A549 (cell line): ENCODE data around the gene CPED1.

Experiments
- CEBPB ChIP-seq, 2 experiments: fragments of >200 bp in 1 of 2; sonication (Bioruptor Twin) in 1 of 2; formaldehyde crosslinking in 1 of 2; IDR thresholded peaks; 2 replicates each; pipeline ENCODE4 v1.6.1; 2012 to 2016
- CTCF ChIP-seq: fragments of >200 bp; sonication (Bioruptor Twin); formaldehyde crosslinking; IDR thresholded peaks from 3 replicates; pipeline ENCODE4 v1.5.1; 2016
- JUNB ChIP-seq: fragments of >200 bp; sonication (Bioruptor Twin); formaldehyde crosslinking; IDR thresholded peaks from 2 replicates; pipeline ENCODE4 v1.6.1; 2016
- KDM5A ChIP-seq: fragments of 200-600 bp; sonication (generic); IDR thresholded peaks from 2 replicates; pipeline ENCODE4 v1.6.1; 2016; ENCODE audit warnings: antibody characterized with exemption, mild to moderate bottlenecking
- MAFK ChIP-seq: fragments of 450-650 bp; IDR thresholded peaks from 2 replicates; pipeline ENCODE4 v1.6.1; 2014; ENCODE audit not compliant: partially characterized antibody
- MAX ChIP-seq: IDR thresholded peaks from 2 replicates; pipeline ENCODE4 v1.6.1; 2012
- PBX3 ChIP-seq: IDR thresholded peaks from 2 replicates; pipeline ENCODE4 v1.6.1; 2012
- POLR2A ChIP-seq: IDR thresholded peaks from 2 replicates; pipeline ENCODE4 v1.6.1; 2012; ENCODE audit warnings: mild to moderate bottlenecking, low read length
- RCOR1 ChIP-seq: fragments of 150-350 bp; IDR thresholded peaks from 2 replicates; pipeline ENCODE4 v1.6.1; 2014; ENCODE audit warnings: antibody characterized with exemption, low read length, low read depth
- REST ChIP-seq: fragments of 200-600 bp; sonication (generic); IDR thresholded peaks from 2 replicates; pipeline ENCODE4 v1.6.1; 2016; ENCODE audit warnings: antibody characterized with exemption, mild to moderate bottlenecking, moderate library complexity
- RFX5 ChIP-seq: fragments of 450-650 bp; IDR thresholded peaks from 2 replicates; pipeline ENCODE4 v1.7.1; 2014; ENCODE audit warnings: antibody characterized with exemption, mild to moderate bottlenecking, moderate library complexity
- SMC3 ChIP-seq: fragments of >200 bp; sonication (Bioruptor Twin); formaldehyde crosslinking; IDR thresholded peaks from 3 replicates; pipeline ENCODE4 v1.6.1; 2018; ENCODE audit warnings: inconsistent platforms
- SREBF2 ChIP-seq: fragments of 450-650 bp; IDR thresholded peaks from 2 replicates; pipeline ENCODE4 v1.6.1; 2014; ENCODE audit warnings: mild to moderate bottlenecking, moderate library complexity
- ZFP36 ChIP-seq: fragments of 450-650 bp; IDR thresholded peaks from 2 replicates; pipeline ENCODE4 v1.6.1; 2014; ENCODE audit warnings: borderline replicate concordance; ENCODE audit not compliant: partially characterized antibody

GRCh38 chr7:120991581-120991980, 3.1 kb downstream of the CPED1 start:
- TF ChIP-seq RCOR1 (no peak), CTCF (no peak), POLR2A (no peak), REST (no peak), JUNB (no peak), CEBPB (IDR thresholded peaks at IDR 0.05) (no peak), SREBF2 (no peak), RFX5 (no peak), MAX (no peak), ZFP36 (no peak), KDM5A (no peak), SMC3 (no peak), PBX3 (no peak), MAFK (no peak)
